ENCODE measurements around the gene BBS10.
A peak's percentile ranks its signal among the peaks of the same experiment; 100 is the strongest.
"Not testable (repeated sequence)": the region's sequence is repeated elsewhere in the genome, so short reads cannot be mapped to it uniquely, and the experiment has no call there.

Gene BBS10

GRCh38 chr12:76329159-76329558, 19.1 kb downstream of the BBS10 start:
- no peak for DNase-seq

- DNase-seq: not testable (repeated sequence)
Measured at GRCh38 chr12:76319595-76320319, 28.5 kb downstream of the BBS10 start.

- no peak for DNase-seq
Measured at GRCh38 chr12:76318773-76319594, 29.2 kb downstream of the BBS10 start.

- DNase-seq: no peak
Measured at GRCh38 chr12:76317976-76318375, 30.2 kb downstream of the BBS10 start.

GRCh38 chr12:76316468-76316867, 31.7 kb downstream of the BBS10 start:
- no peak for DNase-seq

GRCh38 chr12:76313299-76313698, 34.9 kb downstream of the BBS10 start:
- no peak for DNase-seq

DNA sequence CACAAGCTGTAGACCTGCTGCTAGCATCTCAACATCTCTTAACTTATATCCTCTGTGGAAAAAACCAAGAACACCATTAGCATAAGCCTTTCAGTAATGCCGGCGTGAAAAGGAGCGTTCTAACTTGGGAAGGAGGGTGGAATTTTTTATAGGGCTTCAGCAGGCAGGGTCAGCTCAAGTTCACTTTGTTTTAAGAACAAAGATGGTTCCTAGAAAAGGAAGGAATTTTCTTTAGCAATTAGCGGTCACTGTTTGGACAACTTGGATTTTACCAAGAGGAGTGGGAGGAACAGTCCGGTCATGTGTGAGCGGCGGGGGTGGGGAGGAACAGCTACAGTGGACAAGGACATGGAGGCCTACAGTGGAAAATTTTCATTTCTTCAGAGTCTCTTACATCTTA, 35.9 kb downstream of the BBS10 start:
- no peak for DNase-seq

GRCh38 chr12:76311796-76312195, 36.4 kb downstream of the BBS10 start:
- DNase-seq: no peak

- DNase-seq: no peak
Measured at GRCh38 chr12:76310110-76310509, 38.1 kb downstream of the BBS10 start.

- DNase-seq: no peak
Measured at GRCh38 chr12:76308866-76309265, 39.3 kb downstream of the BBS10 start.

DNA sequence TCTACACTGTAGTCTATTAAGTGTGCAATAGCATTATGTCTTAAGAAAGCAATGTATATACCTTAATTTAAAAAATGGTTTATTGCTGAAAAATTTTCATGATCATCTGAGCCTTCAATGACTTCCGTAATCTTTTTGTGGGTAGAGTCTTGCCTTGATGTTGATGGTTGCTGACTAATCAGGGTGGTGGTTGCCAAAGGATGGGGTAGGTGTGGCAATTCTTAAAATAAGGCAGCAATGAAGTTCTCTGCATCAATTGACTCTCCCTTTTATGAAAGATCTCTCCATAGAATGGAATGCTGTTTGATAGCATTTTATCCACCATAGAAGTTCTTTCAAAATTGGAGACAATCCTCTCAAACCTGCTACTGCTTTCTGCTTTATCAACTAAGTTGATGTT, 41.1 kb downstream of the BBS10 start:
- no peak for DNase-seq

DNA sequence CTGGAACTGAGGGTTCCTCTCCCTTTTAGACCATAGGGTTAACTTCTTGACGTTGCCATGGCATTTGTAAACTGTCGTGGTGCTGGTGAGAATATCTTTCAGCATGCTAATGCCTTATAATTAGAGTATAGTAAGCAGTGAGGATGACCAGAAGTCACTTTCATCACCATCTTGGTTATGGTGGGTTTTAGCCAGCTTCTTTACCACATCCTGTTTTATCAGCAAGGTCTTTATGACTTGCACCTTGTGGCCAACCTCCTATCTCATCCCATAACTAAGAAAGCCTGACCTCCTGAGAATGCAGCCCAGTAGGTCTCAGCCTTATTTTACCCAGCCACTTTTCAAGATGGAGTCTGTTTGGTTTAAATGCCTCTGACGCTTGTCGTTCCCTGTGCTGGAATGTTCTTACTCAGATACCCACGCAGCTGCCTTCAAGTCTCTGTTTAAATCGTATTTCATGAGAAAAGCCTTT, 44.2 kb downstream of the BBS10 start:
- DNase-seq: peak in 1 of 5 experiments; percentile 16

- no peak for DNase-seq
Measured at GRCh38 chr12:76303365-76303764, 44.9 kb downstream of the BBS10 start.

DNA sequence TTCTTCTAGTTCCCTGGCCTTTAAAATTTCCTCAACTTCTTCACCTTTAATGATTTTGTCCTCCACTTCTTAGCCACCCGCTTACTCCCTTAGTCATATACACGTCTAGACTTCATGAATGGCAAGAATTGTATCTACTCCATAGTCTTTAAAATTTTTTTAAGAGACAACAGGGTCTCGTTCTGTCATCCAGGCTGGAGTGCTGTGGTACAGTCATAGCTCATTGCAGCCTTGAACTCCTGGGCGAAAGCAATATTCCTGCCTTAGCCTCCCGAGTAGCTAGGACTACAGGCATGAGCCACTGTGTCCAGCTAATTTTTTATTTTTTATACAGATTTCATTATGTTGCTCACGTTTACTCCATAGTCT, 47.9 kb downstream of the BBS10 start:
- DNase-seq: no peak

GRCh38 chr12:76299536-76300296, 48.5 kb downstream of the BBS10 start:
- DNase-seq: no peak
